Measurements from ENCODE around the gene OVCH2. TPM values are rescaled to one million over a fixed set of nuclear protein-coding genes. Genes with fewer than 3 reads are reported as not detected.

OVCH2 gene
- total RNA-seq, 2 experiments from 2014 or later = not detected

DNA sequence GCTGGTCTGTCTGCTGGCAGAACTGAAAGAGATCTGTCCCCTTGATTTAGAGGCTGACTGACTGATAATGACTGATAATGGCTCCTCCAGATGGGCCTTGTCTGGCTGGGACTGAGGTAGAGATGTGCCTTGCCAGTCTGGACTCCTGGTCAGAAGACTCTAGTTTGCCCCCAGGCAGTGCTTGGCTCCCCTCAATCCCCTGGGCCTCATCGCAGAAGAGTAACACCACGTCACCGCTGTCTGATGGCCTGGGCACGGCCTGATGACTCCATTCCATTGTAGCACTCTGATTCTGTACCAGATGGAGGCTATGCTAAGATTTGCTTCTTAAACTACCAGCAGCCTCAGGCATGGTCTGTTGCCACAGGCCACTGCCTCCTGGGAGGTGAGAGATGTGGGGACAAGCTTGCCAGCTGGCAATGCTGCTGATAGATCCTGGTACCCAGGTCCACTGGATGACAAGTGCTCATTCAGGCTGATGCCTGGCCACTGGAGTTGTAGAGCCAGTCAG is 52.0 kb downstream of the OVCH2 start:
- Mint-ChIP-seq H3K4me1 (ENCODE audit: low read depth) (no peaks in the 10 kb centered on the region), H3K4me3 (no peak overlapping the region), H3K27me3 (ENCODE audit: low read depth) (no peaks in the 10 kb centered on the region), H3K9me3 (ENCODE audit: insufficient read depth) (no peaks in the 10 kb centered on the region), H3K36me3 (ENCODE audit: low read depth) (no peaks in the 10 kb centered on the region), H3K27ac (no peak overlapping the region)
- DNase-seq = no peak
- ChIA-PET POLR2A (no interaction called here), CTCF (interaction anchor here (0.7 kb wide), 1 partner anchor 1966 kb away, joined by 3 read pairs; no protein-coding TSS in a partner anchor)
- ATAC-seq = no peak

DNA sequence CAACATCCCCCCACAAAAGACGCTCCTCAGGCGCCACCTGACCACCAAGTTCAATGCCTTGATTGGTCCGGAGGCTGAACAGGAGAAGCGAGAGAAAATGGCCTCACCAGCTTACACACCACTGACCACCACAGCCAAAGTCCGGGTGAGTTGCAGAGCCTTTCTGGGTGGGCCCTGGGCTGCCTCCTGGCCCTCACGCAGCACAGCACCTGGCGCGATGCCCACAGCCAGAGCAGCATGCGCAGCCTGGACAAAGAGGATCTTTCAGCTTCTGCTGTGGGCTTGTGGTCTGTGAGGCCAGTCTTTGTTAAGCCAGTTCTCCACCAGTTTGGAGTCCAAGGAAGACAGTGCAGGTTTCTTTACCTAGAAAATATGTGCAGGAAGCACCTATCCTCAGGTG is 54.6 kb downstream of the OVCH2 start:
- Mint-ChIP-seq H3K27ac (no peak overlapping the region), H3K36me3 (ENCODE audit: low read depth) (no peaks in the 10 kb centered on the region), H3K9me3 (ENCODE audit: insufficient read depth) (no peaks in the 10 kb centered on the region), H3K27me3 (ENCODE audit: low read depth) (no peaks in the 10 kb centered on the region), H3K4me3 (no peak overlapping the region), H3K4me1 (ENCODE audit: low read depth) (no peaks in the 10 kb centered on the region)
- ChIA-PET CTCF (no interaction called here), POLR2A (no interaction called here)
- ATAC-seq (no peak), DNase-seq (no peak)

DNA sequence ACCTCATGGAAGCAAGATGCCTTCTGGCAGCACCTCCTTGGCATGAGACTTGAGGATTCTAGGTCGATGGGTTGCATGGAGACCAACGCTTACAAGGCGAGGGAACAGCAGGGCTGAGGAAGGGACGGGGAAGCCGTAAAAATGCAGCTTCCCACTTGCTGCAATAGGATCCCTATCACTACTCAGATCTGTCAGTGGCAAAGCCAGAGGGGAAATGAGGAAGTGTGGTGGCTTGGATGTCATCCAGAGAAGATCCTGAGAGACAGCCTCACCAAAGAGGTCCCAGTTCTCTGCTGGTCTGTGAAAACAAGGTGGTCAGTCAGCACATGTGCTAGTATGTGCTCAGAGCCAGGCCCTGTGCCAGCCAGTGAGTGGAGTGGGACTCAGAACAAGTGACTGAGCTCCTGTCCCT is 55.1 kb downstream of the OVCH2 start:
- DNase-seq = no peak
- no peaks in the 10 kb centered on the region for H3K36me3 Mint-ChIP-seq (ENCODE audit: low read depth)
- no peak for ATAC-seq
- POLR2A ChIA-PET = no interaction called here
- no peaks in the 10 kb centered on the region for H3K9me3 Mint-ChIP-seq (ENCODE audit: insufficient read depth)
- H3K4me3 Mint-ChIP-seq = no peak overlapping the region
- CTCF ChIA-PET = interaction anchor here (1.9 kb wide), 1 partner anchor 14 kb away, joined by 5 read pairs; no protein-coding TSS in a partner anchor
- H3K27ac Mint-ChIP-seq = no peak overlapping the region
- no peaks in the 10 kb centered on the region for H3K27me3 Mint-ChIP-seq (ENCODE audit: low read depth)
- H3K4me1 Mint-ChIP-seq (ENCODE audit: low read depth) = no peaks in the 10 kb centered on the region

DNA sequence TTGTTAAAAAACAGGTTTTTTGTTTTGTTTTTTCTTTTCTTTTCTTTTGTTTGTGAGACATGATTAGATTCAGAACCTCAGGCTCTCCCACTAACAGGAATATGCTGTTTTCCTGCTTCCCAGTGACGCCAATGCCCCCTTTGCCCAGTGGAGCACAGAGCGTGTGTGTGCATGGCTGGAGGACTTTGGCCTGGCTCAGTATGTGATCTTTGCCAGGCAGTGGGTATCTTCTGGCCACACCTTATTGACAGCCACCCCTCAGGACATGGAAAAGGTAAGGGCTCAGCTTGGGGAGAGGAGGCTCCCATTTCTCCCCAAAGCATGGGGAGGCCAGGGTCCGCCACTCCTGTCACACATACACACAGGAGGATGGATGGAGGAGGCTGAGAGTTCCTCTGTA is 58.0 kb downstream of the OVCH2 start:
- no peaks in the 10 kb centered on the region for H3K4me1 Mint-ChIP-seq (ENCODE audit: low read depth)
- ATAC-seq (no peak), DNase-seq (no peak)
- POLR2A ChIA-PET = no interaction called here
- CTCF ChIA-PET = no interaction called here
- H3K27me3 Mint-ChIP-seq (ENCODE audit: low read depth) = no peaks in the 10 kb centered on the region
- no peak overlapping the region for H3K4me3 Mint-ChIP-seq
- H3K27ac Mint-ChIP-seq = no peak overlapping the region
- no peaks in the 10 kb centered on the region for H3K9me3 Mint-ChIP-seq (ENCODE audit: insufficient read depth)
- no peaks in the 10 kb centered on the region for H3K36me3 Mint-ChIP-seq (ENCODE audit: low read depth)

DNA sequence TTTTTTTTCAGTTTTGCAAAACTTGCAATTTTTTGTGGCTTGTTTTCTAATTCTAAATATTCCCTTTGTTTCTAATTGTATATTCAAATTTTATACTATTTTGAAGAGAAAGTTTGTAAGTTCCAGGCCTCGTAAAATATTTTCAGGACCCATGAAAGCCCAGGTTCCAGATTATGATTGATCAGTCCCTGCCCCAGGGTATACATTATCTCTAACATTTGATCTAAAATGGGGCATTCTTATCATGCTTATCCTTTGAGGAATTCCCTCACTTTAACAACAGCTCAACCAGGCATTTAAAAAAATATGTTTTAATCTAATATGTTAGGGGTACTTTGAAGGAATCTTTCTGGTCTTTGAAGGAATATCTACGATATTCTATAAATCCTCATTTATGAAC is 59.4 kb downstream of the OVCH2 start:
- no peaks in the 10 kb centered on the region for H3K27me3 Mint-ChIP-seq (ENCODE audit: low read depth)
- ChIA-PET CTCF (interaction anchor here (0.7 to 1.3 kb wide), 2 partner anchors 11 to 20 kb away, joined by 3 read pairs; no protein-coding TSS in a partner anchor), POLR2A (no interaction called here)
- DNase-seq (no peak), ATAC-seq (no peak)
- H3K4me1 Mint-ChIP-seq (ENCODE audit: low read depth) = no peaks in the 10 kb centered on the region
- H3K27ac Mint-ChIP-seq = no peak overlapping the region
- no peaks in the 10 kb centered on the region for H3K9me3 Mint-ChIP-seq (ENCODE audit: insufficient read depth)
- H3K4me3 Mint-ChIP-seq = no peak overlapping the region
- no peaks in the 10 kb centered on the region for H3K36me3 Mint-ChIP-seq (ENCODE audit: low read depth)

DNA sequence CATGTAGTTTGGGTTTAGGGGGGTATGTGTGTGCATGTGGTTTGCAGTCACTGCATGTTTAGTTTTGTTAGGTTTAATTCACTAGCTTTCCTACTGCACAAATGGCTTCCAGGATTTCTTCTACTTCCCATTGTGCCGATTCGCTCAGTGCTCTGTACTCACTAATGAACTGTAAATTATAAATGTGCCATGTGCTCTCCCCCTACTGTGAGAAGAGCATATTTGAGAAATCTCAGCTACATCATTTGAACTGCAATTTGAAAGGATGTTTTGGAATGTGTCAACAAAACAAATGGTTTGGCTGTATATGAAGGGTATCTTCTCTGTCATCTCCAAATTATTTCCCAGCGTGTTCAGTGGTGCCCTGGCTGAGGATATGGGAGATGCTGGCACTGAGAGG is 61.1 kb downstream of the OVCH2 start:
- ATAC-seq (no peak), DNase-seq (no peak)
- Mint-ChIP-seq H3K36me3 (ENCODE audit: low read depth) (no peaks in the 10 kb centered on the region), H3K4me1 (ENCODE audit: low read depth) (no peaks in the 10 kb centered on the region), H3K27me3 (ENCODE audit: low read depth) (no peaks in the 10 kb centered on the region), H3K27ac (no peak overlapping the region), H3K4me3 (no peak overlapping the region), H3K9me3 (ENCODE audit: insufficient read depth) (no peaks in the 10 kb centered on the region)
- POLR2A ChIA-PET = no interaction called here
- CTCF ChIA-PET = interaction anchor here (0.7 kb wide), 1 partner anchor 12 kb away, joined by 3 read pairs; no protein-coding TSS in a partner anchor

DNA sequence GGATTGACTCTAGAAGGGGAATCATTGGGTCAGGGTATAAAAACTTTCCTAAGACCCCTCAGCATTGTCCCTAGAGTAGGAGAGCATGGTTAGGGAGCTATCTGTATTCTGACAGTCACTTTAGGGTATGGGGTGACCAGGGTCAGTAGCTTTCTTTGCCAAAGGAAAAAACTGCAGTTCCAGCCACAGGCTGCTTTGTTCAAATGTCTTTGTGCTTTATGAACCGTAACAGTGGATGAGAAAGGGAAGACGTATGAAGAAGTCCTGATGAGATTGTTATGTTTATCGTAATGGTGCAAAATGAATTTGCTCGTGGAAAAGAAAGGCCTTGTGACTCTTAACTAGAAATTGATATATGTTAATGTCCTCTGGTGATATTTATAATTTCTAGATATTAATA is 63.0 kb downstream of the OVCH2 start:
- Mint-ChIP-seq H3K27ac (no peak overlapping the region), H3K27me3 (ENCODE audit: low read depth) (no peaks in the 10 kb centered on the region)

DNA sequence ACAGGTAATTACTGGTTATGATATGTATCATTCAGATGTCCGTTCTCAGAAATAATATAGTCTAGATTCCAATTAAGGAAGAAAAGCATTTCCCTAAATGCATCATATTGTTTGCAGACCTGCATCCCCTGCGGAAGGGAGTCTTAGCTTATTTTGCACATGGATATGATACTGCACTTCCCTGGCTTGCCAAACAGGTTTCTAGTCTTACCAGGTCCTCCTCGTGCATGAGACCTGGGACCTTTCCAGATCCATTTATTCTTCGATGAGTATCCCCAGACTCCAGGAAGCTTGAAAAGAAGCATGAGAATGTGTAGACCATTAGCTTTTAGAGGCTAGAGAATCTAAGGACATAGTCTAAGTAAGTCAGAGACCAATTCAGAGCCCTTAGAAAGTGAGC is 63.5 kb downstream of the OVCH2 start:
- POLR2A ChIA-PET = no interaction called here
- peaks cover 2% of the 10 kb centered on the region for H3K27me3 Mint-ChIP-seq (ENCODE audit: low read depth)
- H3K27ac Mint-ChIP-seq = no peak overlapping the region
- CTCF ChIA-PET = interaction anchor here (0.8 kb wide), 1 partner anchor 20 kb away, joined by 3 read pairs; no protein-coding TSS in a partner anchor
- H3K4me3 Mint-ChIP-seq = no peak overlapping the region
- DNase-seq (no peak), ATAC-seq (no peak)
- H3K36me3 Mint-ChIP-seq (ENCODE audit: low read depth) = no peaks in the 10 kb centered on the region
- H3K9me3 Mint-ChIP-seq (ENCODE audit: insufficient read depth) = no peaks in the 10 kb centered on the region
- H3K4me1 Mint-ChIP-seq (ENCODE audit: low read depth) = no peaks in the 10 kb centered on the region

More for the DNA sequence above, 63.0 kb downstream of the OVCH2 start:
- Mint-ChIP-seq H3K36me3 (ENCODE audit: low read depth) (no peaks in the 10 kb centered on the region), H3K4me3 (no peak overlapping the region), H3K9me3 (ENCODE audit: insufficient read depth) (no peaks in the 10 kb centered on the region), H3K4me1 (ENCODE audit: low read depth) (no peaks in the 10 kb centered on the region)
- DNase-seq = no peak
- ChIA-PET POLR2A (no interaction called here), CTCF (interaction anchor here (0.8 to 1.0 kb wide), 2 partner anchors 14 to 21 kb away, joined by 3 to 4 read pairs; no protein-coding TSS in a partner anchor)
- no peak for ATAC-seq

DNA sequence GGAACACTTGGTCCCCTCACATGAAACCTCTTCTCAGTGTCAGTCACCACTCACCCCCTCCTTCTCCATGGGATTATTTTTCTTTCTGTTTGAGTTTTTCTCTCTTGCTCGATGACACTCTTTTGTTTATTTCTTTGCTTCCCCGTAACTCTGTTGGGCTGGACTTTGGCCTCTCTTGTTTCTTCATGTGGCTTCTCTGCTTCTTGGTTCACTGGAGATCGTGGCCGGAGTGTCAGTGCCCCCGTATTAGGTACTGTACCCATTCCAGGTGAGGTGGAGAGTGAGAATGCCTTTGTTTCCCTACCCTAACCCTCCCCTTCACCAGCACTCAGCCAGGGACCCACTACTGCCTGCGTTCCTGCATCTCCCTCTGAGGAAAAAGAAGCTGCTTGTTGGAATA is 65.5 kb downstream of the OVCH2 start:
- no peaks in the 10 kb centered on the region for H3K9me3 Mint-ChIP-seq (ENCODE audit: insufficient read depth)

DNA sequence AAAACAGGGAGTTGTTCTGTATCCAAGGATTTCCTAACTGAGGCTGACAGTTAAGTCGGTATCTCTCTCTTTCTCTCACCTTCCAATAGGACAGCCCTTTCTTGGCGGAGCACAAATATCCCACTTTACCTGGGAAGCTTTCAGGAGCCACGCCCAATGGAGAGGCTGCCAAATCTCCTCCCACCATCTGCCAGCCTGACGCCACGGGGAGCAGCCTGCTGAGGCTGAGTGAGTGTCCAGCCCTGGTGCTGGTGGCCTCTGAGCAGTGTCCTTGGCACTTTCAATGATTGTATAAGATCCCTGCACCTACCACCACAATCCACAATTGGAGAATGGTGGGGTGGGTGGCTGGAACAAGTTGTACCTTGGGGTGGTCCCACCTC is 66.6 kb downstream of the OVCH2 start:
- Mint-ChIP-seq H3K4me3 (no peak overlapping the region), H3K36me3 (ENCODE audit: low read depth) (no peaks in the 10 kb centered on the region), H3K27ac (no peak overlapping the region), H3K27me3 (ENCODE audit: low read depth) (peaks cover 2% of the 10 kb centered on the region), H3K9me3 (ENCODE audit: insufficient read depth) (no peaks in the 10 kb centered on the region), H3K4me1 (ENCODE audit: low read depth) (no peaks in the 10 kb centered on the region)
- DNase-seq = no peak
- ChIA-PET POLR2A (no interaction called here), CTCF (no interaction called here)
- ATAC-seq = no peak

More for the DNA sequence above, 65.5 kb downstream of the OVCH2 start:
- Mint-ChIP-seq H3K36me3 (ENCODE audit: low read depth) (no peaks in the 10 kb centered on the region), H3K4me3 (no peak overlapping the region), H3K27me3 (ENCODE audit: low read depth) (peaks cover 2% of the 10 kb centered on the region), H3K27ac (no peak overlapping the region), H3K4me1 (ENCODE audit: low read depth) (no peaks in the 10 kb centered on the region)
- DNase-seq (no peak), ATAC-seq (no peak)
- ChIA-PET POLR2A (no interaction called here), CTCF (no interaction called here)

Other genes with a start within 250 kb of the OVCH2 start
- gene OLFML1, start 221.0 kb downstream of the OVCH2 start, total RNA-seq = not detected
- gene PPFIBP2, start 192.5 kb downstream of the OVCH2 start, total RNA-seq = 10 to 100 TPM; 11.2 to 12.1 TPM
- gene CYB5R2, start 33.0 kb downstream of the OVCH2 start, total RNA-seq = under 1 TPM; 0.24 to 0.55 TPM
- gene OR5P2, start 90.5 kb upstream of the OVCH2 start, total RNA-seq = not detected
- not detected for gene OR5P3, start 124.4 kb upstream of the OVCH2 start, total RNA-seq
- not detected for gene OR10A6, start 224.8 kb upstream of the OVCH2 start, total RNA-seq
- gene OR10A3, start 235.2 kb upstream of the OVCH2 start, total RNA-seq = not detected